K562 (cell line): Measurements from ENCODE around the gene DHCR24. TPM values are rescaled to one million over a fixed set of nuclear protein-coding genes. Genes with fewer than 3 reads are reported as not detected.

Experiments used
- BCOR ChIP-seq: fragments of 450-650 bp; IDR thresholded peaks from 2 replicates; pipeline ENCODE4 v1.6.1; 2016
- CTBP1 ChIP-seq: fragments of 450-650 bp; IDR thresholded peaks from 2 replicates; pipeline ENCODE4 v1.6.1; 2016; ENCODE audit warnings: borderline replicate concordance
- ELF2 ChIP-seq: fragments of 250-450 bp; sonication (Bioruptor Pico); IDR thresholded peaks from 2 replicates; pipeline ENCODE4 v1.5.0; 2021; ENCODE audit warnings: mild to moderate bottlenecking
- ETS1 ChIP-seq: conservative IDR thresholded peaks from 2 replicates; pipeline ENCODE4 v1.6.1; 2011; ENCODE audit warnings: low read depth, mild to moderate bottlenecking, low read length; ENCODE audit not compliant: control insufficient read depth
- FOXM1 ChIP-seq, 2 experiments: fragments of 450-650 bp in 1 of 2; sonication (generic) in 1 of 2; formaldehyde crosslinking in 1 of 2; IDR thresholded peaks; 2 replicates each; pipeline versions ENCODE4 v1.6.1 to v1.9.0; 2017 to 2022; ENCODE audit warnings: low read depth in 2 of 2, mild to moderate bottlenecking in 2 of 2, missing genetic modification reagents in 1 of 2, moderate library complexity in 1 of 2
- KLF10 ChIP-seq: fragments of 250-450 bp; sonication (Bioruptor Pico); IDR thresholded peaks from 2 replicates; pipeline ENCODE4 v1.6.1; 2021; ENCODE audit warnings: matching md5 sums
- L3MBTL2 ChIP-seq: fragments of 450-650 bp; IDR thresholded peaks from 2 replicates; pipeline ENCODE4 v1.6.1; 2016; ENCODE audit warnings: mild to moderate bottlenecking, moderate library complexity
- LCOR ChIP-seq: sonication (generic); formaldehyde crosslinking; IDR thresholded peaks from 2 replicates; pipeline ENCODE4 v1.8.0; 2022; ENCODE audit warnings: mild to moderate bottlenecking, missing genetic modification reagents
- MYC ChIP-seq, 2 experiments: fragments of 250-450 bp in 1 of 2; sonication (Bioruptor Pico) in 1 of 2; IDR thresholded peaks; 2 replicates each; pipeline versions ENCODE4 v1.5.1 to v1.6.1; 2012 to 2021; ENCODE audit warnings: low read depth in 2 of 2, borderline replicate concordance in 1 of 2, improper control_type of control experiment in 1 of 2, low read length in 1 of 2, mild to moderate bottlenecking in 1 of 2, moderate library complexity in 1 of 2
- NCOA1 ChIP-seq: fragments of 450-650 bp; IDR thresholded peaks from 2 replicates; pipeline ENCODE4 v1.6.1; 2016; ENCODE audit warnings: low read depth
- NR2F6 ChIP-seq: fragments of 450-650 bp; formaldehyde crosslinking; IDR thresholded peaks from 2 replicates; pipeline ENCODE4 v1.4.0; 2020; ENCODE audit warnings: mild to moderate bottlenecking
- PCBP1 ChIP-seq: fragments of 200-400 bp; formaldehyde crosslinking; IDR thresholded peaks from 2 replicates; pipeline ENCODE4 v1.6.1; 2018; ENCODE audit warnings: mild to moderate bottlenecking, low read depth, low read length; ENCODE audit not compliant: poor library complexity, severe bottlenecking
- POLR2AphosphoS2 ChIP-seq: IDR thresholded peaks from 2 replicates; pipeline ENCODE4 v1.6.1; 2012; ENCODE audit warnings: low read length, improper control_type of control experiment
- PRMT5 ChIP-seq: sonication (generic); formaldehyde crosslinking; IDR thresholded peaks from 2 replicates; pipeline ENCODE4 v1.5.0; 2020; ENCODE audit warnings: missing genetic modification reagents
- SMAD4 ChIP-seq: fragments of 250-450 bp; sonication (Bioruptor Pico); conservative IDR thresholded peaks from 2 replicates; pipeline ENCODE4 v1.8.0; 2021; ENCODE audit warnings: inconsistent platforms, mild to moderate bottlenecking, moderate library complexity
- TBL1XR1 ChIP-seq, 2 experiments: IDR thresholded peaks; 2 replicates each; pipeline ENCODE4 v1.6.1; 2012; ENCODE audit warnings: improper control_type of control experiment in 2 of 2, low read length in 2 of 2, mild to moderate bottlenecking in 1 of 2
- TFAM ChIP-seq: fragments of 250-450 bp; sonication (Bioruptor Pico); conservative IDR thresholded peaks from 2 replicates; pipeline ENCODE4 v1.5.0; 2021; ENCODE audit warnings: mild to moderate bottlenecking, moderate library complexity
- THAP12 ChIP-seq: fragments of 250-450 bp; sonication (Bioruptor Pico); IDR thresholded peaks from 2 replicates; pipeline ENCODE4 v1.9.0; 2021; ENCODE audit warnings: mild to moderate bottlenecking, inconsistent platforms
- ZNF175 ChIP-seq: fragments of 200-800 bp; sonication (Bioruptor generic); IDR thresholded peaks from 2 replicates; pipeline ENCODE4 v1.6.1; 2016; ENCODE audit warnings: low read depth, mild to moderate bottlenecking, missing genetic modification characterization, missing compliant biosample characterization
- ZNF507 ChIP-seq: conservative IDR thresholded peaks from 2 replicates; pipeline ENCODE4 v1.6.1; 2017; ENCODE audit warnings: missing genetic modification characterization, missing compliant biosample characterization
- ZNF589 ChIP-seq: fragments of 200-800 bp; sonication (Bioruptor generic); IDR thresholded peaks from 2 replicates; pipeline ENCODE4 v1.6.1; 2016; ENCODE audit warnings: low read depth, missing genetic modification characterization, missing compliant biosample characterization
- polyA plus RNA-seq, 8 experiments: library from polyadenylated mRNA; depleted of rRNA in 4 of 8; stranded (reverse) in 5 of 8; unstranded in 3 of 8; fragments of >200 nt; fragmentation: Nextera tagmentation in 2 of 8; fragmentation: Illumina TruSeq in 1 of 8; extraction: Ambion mirVana in 2 of 8; extraction: Trizol in 1 of 8; gene quantifications; 2 replicates each; pipeline versions ENCODE4 v1.2.1 to v1.2.3, GENCODE V29; 2011 to 2014; ENCODE audit warnings: inconsistent platforms in 1 of 8, missing spikeins in 1 of 8
- total RNA-seq, 7 experiments: library from RNA; depleted of rRNA in 6 of 7; stranded (reverse); fragments of >200 nt in 6 of 7; fragmentation: Illumina TruSeq in 2 of 7; extraction: Trizol in 2 of 7; gene quantifications; 2 replicates each; pipeline versions ENCODE4 v1.2.1 to v1.2.3, GENCODE V29; 2011 to 2021; ENCODE audit warnings: low replicate concordance in 1 of 7

Gene DHCR24
- total and polyA plus RNA-seq, 9 of the 15 experiments (the other 6 are each of a cell fraction or from before 2014, with no cell fraction given), result 23.4 to 161 (median 79.9) TPM

GRCh38 chr1:54861070-54861761 is 25.8 kb downstream of the DHCR24 start (continued):
- no peak for TF ChIP-seq NR2F6 (CRISPR knock-in tag)
- TF ChIP-seq THAP12 (CRISPR knock-in tag), result no peak
- TF ChIP-seq ZNF507, result no peak
- TF ChIP-seq KLF10 (CRISPR knock-in tag), result no peak
- peak; percentile 74 for TF ChIP-seq ELF2 (CRISPR knock-in tag)
- no peak for TF ChIP-seq NCOA1
- peak; percentile 45; the same call in 1 of the 2 replicates for TF ChIP-seq ZNF175
- no peak for TF ChIP-seq PCBP1
- no peak for TF ChIP-seq PRMT5 (CRISPR knock-in tag)
- TF ChIP-seq ETS1, result no peak
- TF ChIP-seq SMAD4, result 0 out of 2 replicates have a peak, but pooled peaks have one; percentile 36
- no peak for TF ChIP-seq LCOR (CRISPR knock-in tag)
- no peak for TF ChIP-seq TFAM (CRISPR knock-in tag)
- TF ChIP-seq POLR2AphosphoS2, result no peak
- TF ChIP-seq TBL1XR1 (IDR thresholded peaks at IDR 0.05; ENCODE audit: low read length in 2 of 2), result no peak
- no peak for TF ChIP-seq BCOR
- TF ChIP-seq MYC (IDR thresholded peaks at IDR 0.05; ENCODE audit: low read depth, low read length), result peak; percentile 86
- peak; percentile 47; the same call in 1 of the 2 replicates for TF ChIP-seq MYC (CRISPR knock-in tag; IDR thresholded peaks at IDR 0.05; ENCODE audit: borderline replicate concordance, low read depth)
- peak; percentile 80 for TF ChIP-seq L3MBTL2
- peak; percentile 70 for TF ChIP-seq ZNF589
- 0 out of 2 replicates have a peak, but pooled peaks have one; percentile 23 for TF ChIP-seq CTBP1
- no peak for TF ChIP-seq FOXM1 (IDR thresholded peaks at IDR 0.05; ENCODE audit: low read depth)
- no peak for TF ChIP-seq FOXM1 (CRISPR knock-in tag; IDR thresholded peaks at IDR 0.05; ENCODE audit: low read depth)
